Ishikawa (cell line): ENCODE measurements around the gene TMEM192.

Experiments used
- EGR1 ChIP-seq: IDR thresholded peaks from 2 replicates; pipeline ENCODE4 v1.6.1; 2012
- FOXM1 ChIP-seq: IDR thresholded peaks from 2 replicates; pipeline ENCODE4 v1.6.1; 2012; ENCODE audit warnings: low read depth, borderline replicate concordance
- TAF1 ChIP-seq: IDR thresholded peaks from 2 replicates; pipeline ENCODE4 v1.6.1; 2012; ENCODE audit warnings: low read depth, mild to moderate bottlenecking

DNA sequence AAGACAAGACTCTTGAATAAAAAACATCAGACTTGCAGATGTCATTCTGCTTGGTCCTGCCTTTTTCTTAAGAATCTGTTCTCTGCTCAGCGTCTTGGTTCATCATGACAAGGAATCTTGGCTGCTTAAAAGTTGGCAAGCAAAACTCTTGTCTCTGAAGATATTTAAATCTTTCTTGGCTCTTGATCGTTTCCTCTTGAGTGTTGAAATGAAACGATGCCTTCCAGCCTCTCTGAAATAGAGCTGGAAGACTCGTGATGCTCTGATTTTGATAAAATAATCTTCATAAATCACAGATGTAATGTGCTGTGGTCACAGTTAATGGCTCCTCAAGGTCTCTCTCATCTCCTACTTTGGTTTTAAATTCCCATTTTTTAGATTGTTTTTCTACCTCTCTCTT, 39.9 kb upstream of the TMEM192 start:
- TF ChIP-seq EGR1 (no peak), FOXM1 (no peak), TAF1 (no peak)
